ENCODE results near the gene HLA-DQB2.
A peak's percentile ranks its signal among the peaks of the same experiment; 100 is the strongest.
"Not testable (repeated sequence)": the region's sequence is repeated elsewhere in the genome, so short reads cannot be mapped to it uniquely, and the experiment has no call there.

The HLA-DQB2 gene

DNA sequence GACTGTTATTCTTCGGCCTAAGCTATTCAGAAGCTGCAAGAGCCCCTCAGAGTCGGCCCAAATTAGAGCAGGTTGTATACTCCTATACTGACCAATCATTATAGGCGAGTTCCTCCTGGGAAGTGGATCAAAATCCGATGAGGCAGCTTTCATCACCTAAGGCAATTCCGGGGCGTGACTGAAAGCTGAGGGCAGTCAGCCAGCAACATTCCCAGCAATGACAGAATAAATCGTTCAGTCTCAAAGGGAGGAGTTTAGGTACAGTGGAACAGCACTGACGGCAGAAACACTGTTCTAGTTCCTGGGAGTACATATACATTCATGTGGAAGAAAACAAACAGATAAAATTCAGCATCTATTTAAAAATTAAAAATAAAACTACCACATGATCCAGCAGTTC, 10.8 kb downstream of the HLA-DQB2 start:
- H3K4me3 ChIP-seq (ENCODE audit: low read depth, low read length) = no peak overlapping the region
- TF ChIP-seq, protein P1, sequence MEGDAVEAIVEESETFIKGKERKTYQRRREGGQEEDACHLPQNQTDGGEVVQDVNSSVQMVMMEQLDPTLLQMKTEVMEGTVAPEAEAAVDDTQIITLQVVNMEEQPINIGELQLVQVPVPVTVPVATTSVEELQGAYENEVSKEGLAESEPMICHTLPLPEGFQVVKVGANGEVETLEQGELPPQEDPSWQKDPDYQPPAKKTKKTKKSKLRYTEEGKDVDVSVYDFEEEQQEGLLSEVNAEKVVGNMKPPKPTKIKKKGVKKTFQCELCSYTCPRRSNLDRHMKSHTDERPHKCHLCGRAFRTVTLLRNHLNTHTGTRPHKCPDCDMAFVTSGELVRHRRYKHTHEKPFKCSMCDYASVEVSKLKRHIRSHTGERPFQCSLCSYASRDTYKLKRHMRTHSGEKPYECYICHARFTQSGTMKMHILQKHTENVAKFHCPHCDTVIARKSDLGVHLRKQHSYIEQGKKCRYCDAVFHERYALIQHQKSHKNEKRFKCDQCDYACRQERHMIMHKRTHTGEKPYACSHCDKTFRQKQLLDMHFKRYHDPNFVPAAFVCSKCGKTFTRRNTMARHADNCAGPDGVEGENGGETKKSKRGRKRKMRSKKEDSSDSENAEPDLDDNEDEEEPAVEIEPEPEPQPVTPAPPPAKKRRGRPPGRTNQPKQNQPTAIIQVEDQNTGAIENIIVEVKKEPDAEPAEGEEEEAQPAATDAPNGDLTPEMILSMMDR (IDR thresholded peaks at IDR 0.05; ENCODE audit: control insufficient read depth, extremely low read depth, insufficient read depth) = no peak
- peak; percentile 19 for DNase-seq (ENCODE audit: low read depth)

DNA sequence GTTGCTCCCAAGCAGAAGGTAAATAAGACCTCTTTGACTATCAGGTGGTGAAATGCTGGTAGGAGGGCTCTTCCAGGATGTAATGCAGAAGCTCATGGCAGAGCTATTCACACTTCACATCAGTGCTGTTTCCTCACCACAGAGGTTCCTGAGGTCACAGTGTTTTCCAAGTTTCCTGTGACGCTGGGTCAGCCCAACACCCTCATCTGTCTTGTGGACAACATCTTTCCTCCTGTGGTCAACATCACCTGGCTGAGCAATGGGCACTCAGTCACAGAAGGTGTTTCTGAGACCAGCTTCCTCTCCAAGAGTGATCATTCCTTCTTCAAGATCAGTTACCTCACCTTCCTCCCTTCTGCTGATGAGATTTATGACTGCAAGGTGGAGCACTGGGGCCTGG, 17.7 kb downstream of the HLA-DQB2 start:
- not testable (repeated sequence) for DNase-seq (ENCODE audit: low read depth); H3K4me3 ChIP-seq (ENCODE audit: low read depth, low read length)

DNA sequence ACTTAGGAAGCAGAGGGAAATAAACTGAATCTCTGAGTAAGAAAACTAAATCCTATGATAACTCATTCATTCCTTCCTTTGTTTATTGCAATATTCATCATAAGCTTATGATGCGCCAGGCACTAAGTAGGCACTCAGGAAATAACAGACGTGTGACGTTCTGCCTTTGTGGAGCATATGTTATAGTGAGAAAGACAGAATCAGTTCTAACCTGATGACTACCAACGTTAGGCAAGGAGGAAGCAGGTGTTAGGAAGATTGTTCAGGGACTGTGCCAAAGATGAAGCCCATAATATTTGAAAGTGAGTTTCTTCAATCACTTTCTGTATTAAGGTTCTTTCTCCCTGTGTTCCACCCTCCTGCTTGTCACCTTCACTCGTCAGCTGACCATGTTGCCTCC, 18.6 kb downstream of the HLA-DQB2 start:
- no peak overlapping the region for H3K4me3 ChIP-seq (ENCODE audit: low read depth, low read length)
- TF ChIP-seq, protein P1 (IDR thresholded peaks at IDR 0.05; ENCODE audit: control insufficient read depth, extremely low read depth, insufficient read depth) = no peak
- DNase-seq (ENCODE audit: low read depth) = no peak

DNA sequence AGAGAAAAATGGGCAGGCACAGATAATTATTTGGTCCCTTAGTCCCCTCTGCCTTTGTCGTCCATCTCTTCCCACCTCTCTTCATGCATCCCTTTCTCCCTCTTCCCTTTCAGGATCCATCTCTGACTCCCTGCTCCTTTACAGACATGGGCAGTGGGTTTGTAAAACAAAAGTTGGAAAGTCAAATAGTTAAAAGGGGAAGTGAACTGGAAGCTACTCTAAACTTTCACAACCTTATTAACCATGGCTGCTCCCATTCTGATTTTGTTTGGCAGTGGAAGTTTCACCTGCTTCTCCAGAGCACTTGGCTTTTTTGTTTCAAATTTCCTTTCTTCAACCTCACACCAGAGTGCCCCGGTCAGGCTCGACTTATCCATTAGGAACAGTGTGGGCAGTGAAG, 21.0 kb downstream of the HLA-DQB2 start:
- DNase-seq (ENCODE audit: low read depth) = no peak
- H3K4me3 ChIP-seq (ENCODE audit: low read depth, low read length) = no peak overlapping the region
- TF ChIP-seq, protein P1 (IDR thresholded peaks at IDR 0.05; ENCODE audit: control insufficient read depth, extremely low read depth, insufficient read depth) = no peak

DNA sequence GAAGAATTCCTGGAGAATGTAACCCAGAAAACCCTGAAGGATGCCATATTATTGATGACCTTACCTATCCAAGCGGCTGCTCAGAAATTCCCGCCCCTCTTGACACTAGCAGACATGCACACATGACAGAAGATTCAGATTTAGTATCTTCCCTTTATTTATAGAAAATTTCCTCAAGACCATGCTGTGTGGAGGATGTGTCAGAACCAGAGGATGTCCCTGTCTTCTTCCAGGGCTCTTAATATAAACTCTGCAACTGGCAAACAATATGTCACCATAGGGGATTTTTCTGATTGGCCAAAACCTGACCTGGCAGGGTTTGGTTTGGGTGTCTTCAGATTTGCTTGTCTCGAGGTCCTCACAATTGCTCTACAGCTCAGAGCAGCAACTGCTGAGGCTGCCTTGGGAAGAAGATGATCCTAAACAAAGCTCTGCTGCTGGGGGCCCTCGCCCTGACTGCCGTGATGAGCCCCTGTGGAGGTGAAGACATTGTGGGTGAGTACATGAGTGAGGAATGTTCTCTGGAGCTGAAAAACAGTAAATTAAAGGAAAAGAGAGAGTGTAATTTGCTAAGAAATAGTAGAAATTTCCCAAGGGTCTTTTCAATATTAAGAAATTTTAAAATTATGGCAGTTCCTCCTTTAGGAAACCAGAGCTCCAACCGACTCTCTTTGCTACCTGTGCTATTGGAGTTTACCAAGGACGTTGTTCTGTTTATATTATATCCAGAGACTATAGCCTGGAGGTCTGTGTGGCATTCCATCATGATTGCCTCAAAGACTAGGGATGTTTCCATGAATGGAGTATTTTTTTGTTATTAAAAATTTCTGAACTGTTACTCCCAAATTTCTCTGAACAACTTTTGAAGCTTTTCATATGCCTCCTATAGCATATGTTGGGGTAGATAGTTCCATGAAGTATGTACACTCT, 22.0 kb downstream of the HLA-DQB2 start, which contains the start of gene HLA-DQA2:
TSS of gene HLA-DQA2 (plus strand) at position 361 of the 930 bp plus-strand sequence. CDS start at position 414, 53 bp downstream.
- no peak for DNase-seq (ENCODE audit: low read depth)
- TF ChIP-seq, protein P1 (IDR thresholded peaks at IDR 0.05; ENCODE audit: control insufficient read depth, extremely low read depth, insufficient read depth) = no peak
- no peak within 1 kb of the TSS for H3K4me3 ChIP-seq (ENCODE audit: low read depth, low read length)

DNA sequence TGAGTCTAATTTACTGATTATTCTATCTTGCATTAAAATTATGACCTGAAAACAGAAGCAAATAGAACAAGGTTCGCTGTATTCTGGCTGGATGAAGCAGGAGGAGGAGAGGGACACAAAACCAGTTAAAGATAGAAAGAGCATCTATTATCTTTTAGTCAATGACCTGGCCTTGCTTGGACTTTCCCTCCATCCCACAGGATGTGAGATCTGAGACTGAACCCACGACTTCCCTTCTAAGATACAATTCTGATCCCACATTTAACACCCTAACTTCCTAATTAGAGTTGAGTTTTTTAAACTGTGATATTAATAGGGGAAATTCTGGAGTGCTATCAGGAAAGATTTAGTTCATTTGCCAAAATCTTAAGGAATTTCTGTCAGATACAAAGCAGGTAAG, 25.2 kb downstream of the HLA-DQB2 start:
- TF ChIP-seq, protein P1 (IDR thresholded peaks at IDR 0.05; ENCODE audit: control insufficient read depth, extremely low read depth, insufficient read depth) = no peak
- no peak overlapping the region for H3K4me3 ChIP-seq (ENCODE audit: low read depth, low read length)
- no peak for DNase-seq (ENCODE audit: low read depth)

DNA sequence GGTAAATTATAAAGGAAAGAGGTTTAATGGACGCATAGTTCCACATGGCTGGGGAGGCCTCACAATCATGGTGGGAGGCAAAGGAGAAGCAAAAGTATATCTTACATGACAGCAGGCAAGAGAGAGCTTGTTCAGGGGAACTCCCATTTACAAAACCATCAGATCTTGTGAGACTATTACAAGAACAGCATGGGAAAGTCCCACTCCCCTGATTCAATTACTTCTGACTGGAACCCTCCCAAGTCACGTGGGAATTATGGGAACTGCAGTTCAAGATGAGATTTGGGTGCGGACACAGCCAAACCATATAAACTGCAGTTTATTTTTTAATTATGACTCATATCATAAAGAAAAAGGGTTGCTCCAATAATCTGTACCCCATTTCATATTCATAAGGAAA, 44.5 kb downstream of the HLA-DQB2 start:
- no peak overlapping the region for H3K4me3 ChIP-seq (ENCODE audit: low read depth, low read length)
- TF ChIP-seq, protein P1 (IDR thresholded peaks at IDR 0.05; ENCODE audit: control insufficient read depth, extremely low read depth, insufficient read depth) = no peak

More for the DNA sequence above, 44.5 kb downstream of the HLA-DQB2 start:
- no peak for DNase-seq (ENCODE audit: low read depth)

Measured in LNCaP clone FGC (cell line).